Cortex of kidney (tissue), 1 donor: ENCODE data around the gene ZBTB37.
"Not testable (repeated sequence)": the region's sequence is repeated elsewhere in the genome, so short reads cannot be mapped to it uniquely, and the experiment has no call there.

ENCODE experiments used
- DNase-seq: peaks from one replicate; lab custom pipeline; 2025; lab: John Stamatoyannopoulos, UW

The ZBTB37 gene

GRCh38 chr1:173868266-173869020 is at the start of gene ZBTB37:
Gene ZBTB37, plus strand, starts transcription at chr1:173868380. Its CDS starts 1,846 bp downstream, at chr1:173870226.
- peak; percentile 98 for DNase-seq

- DNase-seq: no peak
Observed at GRCh38 chr1:173818459-173818858, 49.7 kb upstream of the ZBTB37 start.

DNA sequence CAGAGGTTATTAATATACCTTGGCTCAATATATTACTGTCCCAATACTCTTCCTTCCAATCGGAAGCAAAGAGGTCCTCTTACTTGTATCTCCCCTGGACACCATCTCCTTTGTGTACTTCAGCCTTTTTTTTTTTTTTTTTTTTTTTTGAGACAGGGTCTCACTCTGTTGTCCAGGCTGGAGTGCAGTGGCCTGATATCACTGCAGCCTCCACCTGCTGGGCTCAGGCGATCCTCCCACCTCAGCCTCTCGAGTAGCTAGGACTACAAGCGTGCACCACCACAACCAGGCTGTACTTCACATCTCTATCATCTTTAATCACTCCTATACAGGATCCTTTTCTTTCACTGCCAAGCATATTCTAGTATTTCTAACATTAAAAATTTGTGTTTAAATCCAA is 46.5 kb upstream of the ZBTB37 start:
- DNase-seq: no peak

GRCh38 chr1:173823781-173824314 is 44.3 kb upstream of the ZBTB37 start:
- DNase-seq: peak; percentile 35

DNA sequence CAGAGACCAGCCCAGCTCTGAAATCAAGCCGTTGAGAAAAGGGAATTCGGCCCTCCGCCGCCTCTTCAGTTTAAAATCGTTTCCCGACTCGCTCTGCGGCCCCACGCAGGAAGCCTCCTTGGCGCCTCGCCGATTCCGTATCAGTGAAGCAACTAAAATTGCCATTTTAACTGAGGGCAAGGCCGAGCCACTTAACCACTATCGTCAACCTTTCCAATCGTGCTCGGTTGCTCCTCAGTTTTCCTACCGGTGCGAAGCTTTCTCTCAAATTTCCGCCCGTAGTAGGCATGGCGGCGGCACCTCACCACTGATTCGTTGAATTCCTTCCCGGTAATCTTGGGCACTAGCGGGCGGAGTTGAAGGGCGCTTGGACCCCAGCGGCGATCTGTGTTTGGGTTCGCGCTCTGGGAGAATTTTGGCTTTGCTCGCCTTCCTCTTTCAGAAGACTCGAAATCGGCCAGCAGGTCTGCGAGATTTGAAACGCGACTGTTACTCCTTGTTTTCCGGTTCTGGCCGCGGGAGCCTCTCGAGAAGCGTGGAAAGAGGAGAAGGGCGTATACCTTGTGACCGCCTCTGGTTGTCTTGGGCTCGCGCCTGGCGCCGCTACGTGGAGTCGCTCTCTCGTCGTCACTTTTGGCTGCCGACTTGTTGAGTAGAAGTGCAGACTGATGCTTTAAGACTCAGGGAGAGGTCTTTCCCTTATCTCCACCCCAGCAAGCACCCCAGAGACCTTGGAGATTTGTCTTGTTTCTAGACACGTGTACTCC is 43.7 kb upstream of the ZBTB37 start, which contains the start of the genes CENPL and DARS2:
TSS of gene CENPL (minus strand) at position 569 of the 767 bp plus-strand sequence. CDS start 13,584 bp downstream, outside the sequence.
TSS of gene DARS2 (plus strand) at position 359 of the 767 bp plus-strand sequence. CDS start 557 bp downstream, outside the sequence.
- DNase-seq: peak; percentile 41

GRCh38 chr1:173827611-173828010 is 40.6 kb upstream of the ZBTB37 start:
- DNase-seq: no peak

DNA sequence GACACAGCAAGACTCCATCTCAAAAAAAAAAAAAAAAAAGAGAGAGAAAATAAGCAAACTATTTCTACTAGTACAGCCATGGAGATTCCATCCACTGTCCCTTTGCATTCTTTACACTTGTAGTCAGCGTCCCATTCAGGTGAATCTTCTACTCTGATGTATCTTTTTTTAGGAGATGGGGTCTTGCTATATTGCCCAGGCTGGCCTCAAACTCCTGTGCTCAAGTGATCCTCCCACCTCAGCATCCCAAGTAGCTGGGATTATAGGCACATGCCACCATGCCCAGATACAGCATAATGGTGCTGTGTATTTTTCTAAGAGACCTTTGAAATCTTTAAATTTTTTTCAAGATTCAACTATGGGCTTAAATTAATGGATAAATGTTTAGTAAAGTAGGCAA is 35.4 kb upstream of the ZBTB37 start:
- no peak for DNase-seq

- no peak for DNase-seq
Observed at GRCh38 chr1:173852105-173852504, 16.1 kb upstream of the ZBTB37 start.

- no peak for DNase-seq
Observed at GRCh38 chr1:173853074-173853473, 15.1 kb upstream of the ZBTB37 start.

GRCh38 chr1:173856014-173856413 is 12.2 kb upstream of the ZBTB37 start:
- DNase-seq: no peak

DNA sequence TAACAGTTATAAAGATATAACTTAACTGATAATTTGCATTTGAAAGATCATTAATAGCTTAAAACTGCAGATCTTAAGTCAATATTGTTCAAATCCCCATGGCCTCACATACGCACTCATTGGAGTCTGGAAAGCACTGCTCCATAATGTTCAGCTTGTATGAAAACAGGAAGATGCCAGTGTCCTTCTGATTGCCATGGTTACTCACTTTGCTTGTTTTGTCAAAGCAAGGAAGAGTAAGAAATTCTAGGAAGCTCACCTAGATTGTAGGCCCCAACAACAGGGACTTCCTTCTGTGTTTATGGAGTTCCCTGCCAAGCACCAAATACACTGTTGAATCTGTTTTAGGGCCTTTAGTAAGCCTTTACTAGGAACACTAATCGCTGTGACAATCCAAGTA is 11.3 kb upstream of the ZBTB37 start:
- DNase-seq: no peak

DNA sequence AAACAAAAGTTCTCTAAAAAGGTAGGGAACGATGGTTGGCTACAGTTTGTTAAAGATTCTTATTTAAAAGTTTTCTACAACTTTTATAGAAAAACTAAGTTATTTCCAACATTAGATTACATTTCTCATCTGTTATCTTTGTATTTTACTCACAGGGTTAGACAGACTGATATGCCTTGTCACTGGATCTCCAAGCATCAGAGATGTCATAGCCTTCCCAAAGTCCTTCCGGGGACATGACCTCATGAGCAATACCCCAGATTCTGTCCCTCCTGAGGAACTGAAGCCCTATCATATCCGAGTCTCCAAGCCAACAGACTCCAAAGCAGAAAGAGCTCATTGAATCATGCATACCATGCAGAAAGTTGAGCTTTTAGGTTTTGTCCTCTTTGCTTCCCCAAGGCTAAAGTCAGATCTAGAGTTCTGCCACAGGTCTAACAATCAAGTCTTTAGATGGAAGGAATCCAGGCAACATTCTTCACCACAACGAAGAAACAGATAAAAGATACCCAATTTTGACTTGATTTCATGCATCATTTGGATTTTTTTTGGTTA is 10.7 kb upstream of the ZBTB37 start:
- DNase-seq: no peak

DNA sequence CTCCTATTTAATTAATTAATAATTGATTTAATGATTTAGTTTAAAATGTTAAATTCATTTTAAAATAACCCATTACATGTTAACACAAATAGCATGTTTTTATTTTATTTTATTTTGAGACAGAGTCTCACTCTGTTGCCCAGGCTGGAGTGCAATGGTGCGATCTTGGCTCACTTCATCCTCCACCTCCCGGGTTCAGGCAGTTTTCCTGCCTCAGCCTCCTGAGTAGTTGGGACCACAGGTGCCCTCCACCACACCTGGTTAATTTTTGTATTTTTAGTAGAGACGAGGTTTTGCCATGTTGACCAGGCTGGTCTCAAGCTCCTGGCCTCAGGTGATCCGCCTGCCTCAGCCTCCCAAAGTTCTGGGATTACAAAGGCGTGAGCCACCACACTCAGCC is 8.6 kb upstream of the ZBTB37 start:
- not testable (repeated sequence) for DNase-seq

- no peak for DNase-seq
Observed at GRCh38 chr1:173860065-173860464, 8.1 kb upstream of the ZBTB37 start.

GRCh38 chr1:173861731-173862145 is 6.4 kb upstream of the ZBTB37 start:
- no peak for DNase-seq

DNA sequence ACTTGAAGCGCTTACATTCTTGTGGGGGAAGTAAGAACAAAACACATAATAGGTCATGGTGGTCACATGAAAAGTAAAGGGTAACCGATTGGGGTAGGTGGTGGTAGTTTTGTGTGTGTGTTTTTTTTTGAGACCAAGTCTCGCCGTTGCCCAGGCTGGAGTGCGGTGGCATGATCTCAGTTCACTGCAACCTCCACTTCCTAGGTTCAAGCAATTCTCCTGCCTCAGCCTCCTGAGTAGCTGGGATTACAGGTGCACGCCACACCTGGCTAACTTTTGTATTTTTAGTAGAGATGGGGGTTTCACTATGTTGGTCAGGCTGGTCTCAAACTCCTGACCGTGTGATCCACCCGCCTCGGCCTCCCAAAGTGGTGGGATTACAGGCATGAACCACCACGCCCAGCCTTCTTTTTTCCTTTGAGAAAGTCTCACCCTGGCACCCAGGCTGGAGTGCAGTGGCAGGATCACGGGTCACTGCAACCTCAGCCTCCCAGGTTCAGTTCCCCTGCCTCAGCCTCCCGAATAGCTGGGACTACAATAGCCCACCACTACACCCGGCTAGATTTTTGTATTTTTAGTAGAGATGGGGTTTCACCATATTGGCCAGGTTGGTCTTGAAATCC is 5.9 kb upstream of the ZBTB37 start:
- not testable (repeated sequence) for DNase-seq

DNA sequence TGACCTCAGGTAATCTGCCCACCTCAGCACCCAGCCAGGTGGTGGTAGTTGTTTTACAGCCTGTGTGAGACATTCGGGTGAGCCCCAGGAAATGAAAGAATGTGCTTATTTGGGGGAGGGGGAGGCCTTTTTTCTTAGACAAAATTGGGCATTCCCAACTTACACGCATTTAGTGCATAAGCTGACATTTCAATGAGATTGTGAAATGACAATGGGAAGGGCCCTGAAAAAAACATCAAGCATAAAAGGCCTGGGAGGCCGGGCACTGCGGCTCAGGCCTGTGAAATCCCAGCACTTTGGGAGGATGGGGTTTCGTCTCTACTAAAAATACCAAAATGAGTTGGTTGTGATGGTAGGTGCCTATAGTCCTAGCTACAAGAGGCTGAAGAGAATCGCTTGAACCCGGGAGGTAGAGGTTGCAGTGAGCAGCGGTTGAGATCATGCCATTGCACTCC is 5.4 kb upstream of the ZBTB37 start:
- no peak for DNase-seq

GRCh38 chr1:173863224-173864161 is 4.7 kb upstream of the ZBTB37 start:
- no peak for DNase-seq

GRCh38 chr1:173864179-173864867 is 3.9 kb upstream of the ZBTB37 start:
- no peak for DNase-seq
